GM10266 (cell line): ENCODE measurements around the gene FAM186B.
"Not testable (repeated sequence)": the region's sequence is repeated elsewhere in the genome, so short reads cannot be mapped to it uniquely, and the experiment has no call there.

Experiments used
- DNase-seq: peaks from one replicate; pipeline ENCODE4 v3.0.0; 2012; ENCODE audit errors: extremely low spot score
- CTCF ChIP-seq: IDR thresholded peaks from 2 replicates; pipeline ENCODE4 v1.5.1; 2012; ENCODE audit warnings: mild to moderate bottlenecking, low read depth; ENCODE audit not compliant: control insufficient read depth, insufficient read depth; ENCODE audit errors: missing control alignments

FAM186B gene, protein sequence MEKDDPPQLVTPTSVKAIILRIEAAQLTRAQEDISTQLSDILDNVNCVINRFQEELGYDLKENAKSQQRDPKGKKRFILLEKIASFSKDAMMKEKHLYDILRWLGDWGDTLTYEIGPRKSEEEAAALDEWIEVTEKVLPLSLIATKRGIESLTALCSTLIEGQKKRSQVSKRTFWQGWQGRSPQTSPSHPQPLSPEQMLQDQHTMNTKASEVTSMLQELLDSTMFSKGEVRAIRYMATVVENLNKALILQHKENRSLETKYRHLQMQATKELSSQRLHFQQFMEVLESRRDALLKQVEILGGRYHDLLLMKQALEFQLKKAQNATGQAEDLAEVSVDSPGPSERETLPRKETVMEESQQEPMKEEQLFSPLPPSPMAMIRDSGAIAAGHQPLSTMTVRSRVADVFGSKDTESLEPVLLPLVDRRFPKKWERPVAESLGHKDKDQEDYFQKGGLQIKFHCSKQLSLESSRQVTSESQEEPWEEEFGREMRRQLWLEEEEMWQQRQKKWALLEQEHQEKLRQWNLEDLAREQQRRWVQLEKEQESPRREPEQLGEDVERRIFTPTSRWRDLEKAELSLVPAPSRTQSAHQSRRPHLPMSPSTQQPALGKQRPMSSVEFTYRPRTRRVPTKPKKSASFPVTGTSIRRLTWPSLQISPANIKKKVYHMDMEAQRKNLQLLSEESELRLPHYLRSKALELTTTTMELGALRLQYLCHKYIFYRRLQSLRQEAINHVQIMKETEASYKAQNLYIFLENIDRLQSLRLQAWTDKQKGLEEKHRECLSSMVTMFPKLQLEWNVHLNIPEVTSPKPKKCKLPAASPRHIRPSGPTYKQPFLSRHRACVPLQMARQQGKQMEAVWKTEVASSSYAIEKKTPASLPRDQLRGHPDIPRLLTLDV

GRCh38 chr12:49605539-49605938 lies at the start of gene FAM186B:
TSS of gene FAM186B (minus strand) at chr12:49605639. CDS start at chr12:49605477, 162 bp downstream.
- not testable (repeated sequence) for DNase-seq

DNA sequence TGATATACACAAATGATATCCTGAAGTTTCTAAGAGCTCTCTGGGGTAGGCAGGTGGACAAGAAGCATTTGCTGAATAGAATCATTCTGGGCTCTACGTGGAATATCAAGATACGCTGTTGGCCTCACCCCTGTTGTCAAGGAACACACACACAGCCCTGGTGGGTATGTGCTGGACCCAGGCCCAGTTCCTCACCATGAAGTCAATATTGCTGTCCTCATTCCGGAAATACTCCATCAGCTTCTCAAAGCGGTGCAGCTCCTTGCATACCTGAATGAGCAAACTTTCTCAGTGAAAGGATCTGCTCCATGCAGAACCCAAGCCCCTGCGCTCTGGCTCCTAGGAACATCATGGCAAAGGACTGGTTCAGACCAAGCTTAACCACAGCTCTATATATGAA lies 49.3 kb upstream of the FAM186B start:
- no peak for TF ChIP-seq CTCF
- DNase-seq = no peak

DNA sequence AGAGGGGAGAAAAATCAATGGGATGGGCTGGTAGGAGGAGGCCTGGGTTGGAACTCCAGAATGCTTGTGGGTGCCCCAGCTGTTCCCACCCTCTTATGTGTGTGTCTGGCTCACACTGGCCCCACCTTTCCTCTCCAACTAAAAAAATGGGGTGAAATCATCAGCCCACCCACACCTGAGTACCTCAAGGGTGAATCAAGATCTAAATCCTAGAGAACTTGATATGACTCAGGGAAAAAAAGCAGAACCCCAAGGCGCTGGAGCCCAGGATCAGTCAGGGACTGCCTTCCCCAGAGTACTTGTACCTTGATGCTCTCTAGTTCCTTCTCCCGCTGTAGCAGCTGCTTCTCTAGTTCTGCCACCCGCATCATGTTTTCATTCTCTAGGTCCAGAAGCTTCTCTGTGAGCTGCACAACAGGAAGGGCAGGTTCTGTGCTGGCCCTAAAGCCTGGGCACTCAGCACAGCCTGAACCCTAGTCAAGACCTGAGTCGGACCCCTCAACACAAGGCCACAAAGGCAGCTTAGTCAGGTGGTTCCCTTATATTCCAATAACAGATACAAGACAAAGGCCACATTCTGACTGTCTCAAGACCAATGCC lies 47.6 kb upstream of the FAM186B start:
- DNase-seq = no peak
- TF ChIP-seq CTCF = no peak

DNA sequence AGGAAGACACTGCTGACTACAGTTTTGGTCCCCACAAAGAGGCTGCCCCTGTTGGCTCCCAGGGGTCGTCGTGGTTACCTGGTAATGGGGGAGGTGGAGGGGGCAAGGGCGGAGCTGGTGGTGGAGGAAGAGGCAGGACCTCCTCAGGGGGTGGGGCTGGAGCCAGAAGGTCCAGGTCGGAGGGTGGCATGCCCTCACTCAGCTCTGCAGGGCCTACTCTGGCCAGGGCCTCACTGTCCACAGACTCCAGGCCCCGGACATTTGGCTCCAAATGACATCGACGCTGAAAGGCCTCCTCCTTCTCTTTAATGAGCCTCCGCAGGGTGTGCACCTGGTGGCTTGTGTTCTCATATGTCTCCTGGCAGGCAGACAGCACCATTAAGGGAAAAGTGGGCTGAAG lies 46.4 kb upstream of the FAM186B start:
- TF ChIP-seq CTCF = no peak
- DNase-seq = no peak

DNA sequence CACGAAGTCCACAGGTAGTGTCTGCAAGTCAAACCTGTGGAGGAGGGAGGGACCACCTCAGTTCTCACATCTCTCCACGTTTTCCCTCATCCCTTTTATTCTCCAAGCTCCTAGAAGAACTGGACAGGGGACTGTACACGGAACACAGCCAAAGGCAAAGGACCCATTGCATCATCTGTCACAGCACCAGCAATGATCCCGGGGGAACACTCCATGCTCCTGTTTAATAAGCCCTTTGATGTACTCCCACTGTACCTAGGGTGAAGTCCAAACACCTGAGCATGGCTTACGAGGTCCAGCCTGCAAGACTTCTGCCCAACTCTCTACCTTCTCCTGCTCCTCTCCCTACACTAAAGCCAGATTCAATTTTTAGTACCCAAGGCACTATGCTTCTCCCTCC lies 44.5 kb upstream of the FAM186B start:
- DNase-seq = no peak
- TF ChIP-seq CTCF = no peak

DNA sequence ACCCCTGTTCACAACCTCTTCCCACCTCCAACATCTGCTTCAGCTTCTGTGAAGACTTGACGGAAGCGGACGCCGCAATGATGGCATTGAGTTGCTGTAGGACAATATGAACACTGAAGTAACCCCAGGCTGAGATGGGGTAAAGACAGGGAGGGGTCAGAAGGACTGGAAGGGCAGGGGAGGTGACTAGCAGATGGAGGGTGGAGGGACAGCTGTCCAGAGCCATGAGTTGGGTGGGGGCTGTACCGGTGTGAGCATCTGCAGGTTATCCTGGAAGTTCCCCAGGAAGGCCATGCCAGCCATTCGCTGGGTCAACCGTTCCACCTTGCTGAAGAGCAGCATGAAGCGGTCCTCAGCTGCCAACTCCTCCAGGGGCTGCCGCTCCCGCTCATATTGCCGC lies 44.0 kb upstream of the FAM186B start:
- no peak for DNase-seq
- TF ChIP-seq CTCF = no peak

- TF ChIP-seq CTCF = no peak
- DNase-seq = no peak
These were observed 43.2 kb upstream of the FAM186B start for GRCh38 chr12:49648712-49649003.
